NCI-H82 (cell line): Measurements from ENCODE around the gene SHROOM3.

ENCODE experiments used
- DNase-seq: peaks from one replicate; lab custom pipeline; 2025; lab: John Stamatoyannopoulos, UW

SHROOM3 gene

DNA sequence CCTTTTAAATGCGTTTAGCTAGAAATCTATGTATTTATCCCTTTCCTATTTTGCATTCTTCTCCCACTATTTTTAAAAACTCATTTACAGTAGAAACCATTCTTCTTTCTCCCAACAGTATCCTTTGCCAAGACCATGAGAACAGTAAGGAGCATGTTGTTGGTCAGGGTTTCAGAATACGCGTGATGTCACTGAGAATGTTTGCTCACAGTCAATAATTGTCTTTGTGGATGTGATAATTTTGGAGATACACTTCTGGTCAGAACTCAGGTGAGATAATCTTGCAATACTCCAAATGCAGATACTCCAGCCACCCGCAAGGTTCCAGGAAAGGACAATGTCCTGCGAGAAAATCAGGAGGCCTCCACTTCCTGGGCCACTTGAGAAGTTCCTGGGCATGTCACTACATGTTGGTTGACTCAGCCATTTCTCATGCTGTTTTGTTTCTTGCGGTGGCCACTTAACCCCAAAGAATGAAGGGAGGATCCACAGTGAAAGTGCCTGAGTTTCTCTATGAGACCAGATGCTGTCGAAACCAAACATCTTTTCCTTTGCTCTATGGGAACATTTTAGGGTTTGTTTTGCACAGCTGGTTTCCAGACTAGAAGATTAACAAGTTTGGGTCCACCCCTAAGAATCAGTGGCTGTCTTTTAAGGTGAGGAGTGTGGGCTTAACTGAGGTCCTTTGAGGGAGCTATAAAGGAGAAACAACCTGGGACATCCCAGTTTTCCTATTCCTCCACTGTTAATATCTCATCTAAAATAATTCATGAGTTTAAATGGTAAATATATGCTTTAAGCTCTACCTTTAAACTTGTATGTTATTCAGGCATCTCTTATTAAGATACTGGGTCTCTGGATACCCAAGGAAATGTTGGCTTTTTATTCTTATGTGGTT lies 346.9 kb downstream of the SHROOM3 start:
- no peak for DNase-seq

- no peak for DNase-seq
Measured at GRCh38 chr4:76782837-76783236, 347.8 kb downstream of the SHROOM3 start.

DNA sequence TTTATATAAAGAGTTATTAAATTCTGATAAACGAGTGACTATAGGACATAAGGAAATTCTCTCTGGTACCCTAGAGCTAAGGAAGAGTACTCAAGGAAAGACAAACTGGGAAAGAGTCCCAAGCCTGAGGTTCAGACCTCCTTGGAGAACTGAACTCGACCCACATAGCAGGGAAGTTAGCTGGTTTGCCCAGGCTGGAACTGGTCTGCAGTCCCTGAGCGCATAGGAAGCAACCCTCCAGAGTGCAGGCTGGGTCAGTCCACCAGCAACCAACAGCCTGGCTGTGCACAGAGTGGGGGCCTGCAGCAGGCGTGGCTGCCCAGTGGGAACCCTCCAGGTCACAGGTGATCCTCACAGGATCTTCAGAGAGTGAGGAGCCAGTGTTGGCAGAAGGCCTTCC lies 348.8 kb downstream of the SHROOM3 start:
- no peak for DNase-seq

DNA sequence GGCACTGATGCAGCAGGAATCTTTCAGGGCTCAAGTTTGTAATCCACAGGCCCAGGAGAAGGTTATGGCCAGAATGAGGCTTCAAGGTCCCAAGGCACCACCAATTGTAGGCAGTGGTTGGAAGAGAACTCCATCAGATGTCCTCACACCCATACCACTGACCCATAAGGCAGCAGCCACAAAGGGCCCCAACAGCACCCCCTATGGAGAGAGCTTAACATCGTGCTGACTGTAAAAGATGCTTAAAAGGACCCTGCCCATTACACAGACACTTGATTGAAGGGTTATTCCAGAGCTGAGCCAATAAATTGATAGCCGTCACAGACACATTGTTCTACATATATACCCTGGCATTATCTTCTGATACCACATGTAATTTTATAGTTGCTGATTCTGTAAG lies 349.2 kb downstream of the SHROOM3 start:
- peak; percentile 10 for DNase-seq

GRCh38 chr4:76787898-76788297 lies 352.9 kb downstream of the SHROOM3 start:
- DNase-seq, result no peak

DNA sequence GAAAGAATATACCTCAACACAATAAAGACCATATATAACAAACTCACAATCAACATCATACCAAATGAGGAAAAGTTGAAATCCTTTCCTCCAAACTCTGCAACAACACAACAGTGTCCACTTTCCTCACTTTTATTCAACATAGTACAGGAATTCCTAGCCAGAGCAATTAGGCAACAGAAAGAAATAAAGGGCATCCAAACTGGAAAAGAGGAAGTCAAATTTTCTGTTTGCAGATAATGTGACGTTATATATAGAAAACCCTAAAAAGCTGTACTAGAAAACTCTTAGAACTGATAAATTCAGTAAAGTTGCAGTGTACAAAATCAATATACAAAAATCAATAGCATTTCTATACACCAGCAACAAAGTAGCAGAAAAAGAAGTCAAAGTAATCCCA lies 355.3 kb downstream of the SHROOM3 start:
- DNase-seq, result no peak

DNA sequence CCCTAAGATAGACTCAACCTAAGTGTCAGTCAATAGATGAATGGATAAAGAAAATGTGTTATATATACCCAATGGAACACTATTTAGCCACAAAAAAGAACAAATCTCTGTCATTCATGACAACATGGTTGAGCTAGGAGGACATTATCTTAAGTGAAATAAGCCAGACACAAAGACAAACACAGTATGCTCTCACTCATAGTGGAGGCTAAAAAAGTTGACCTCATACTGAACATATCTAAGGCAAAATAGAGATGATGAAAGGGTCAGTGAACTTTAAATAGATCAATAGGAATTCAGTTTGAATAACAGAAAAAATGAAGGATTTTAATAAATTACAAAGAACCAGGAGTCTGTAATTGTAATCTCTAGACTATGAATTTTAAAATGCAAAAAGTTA lies 356.4 kb downstream of the SHROOM3 start:
- DNase-seq, result no peak

DNA sequence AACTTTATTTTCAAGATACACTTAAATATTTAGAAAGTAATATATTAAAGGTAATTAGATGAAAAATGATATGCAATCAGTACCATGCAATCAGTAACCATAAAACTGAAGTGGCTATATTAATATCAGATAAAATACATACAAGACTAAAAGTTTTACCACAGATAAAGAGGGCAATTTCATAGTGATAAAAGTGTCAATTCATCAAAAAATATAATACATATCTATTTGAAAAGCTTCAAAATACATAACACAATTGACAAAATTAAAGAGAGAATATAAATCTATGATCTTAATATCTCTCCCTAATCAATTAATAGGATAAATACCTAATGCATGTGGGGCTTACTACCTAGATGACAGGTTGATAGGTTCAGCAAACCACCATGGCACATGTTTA lies 357.4 kb downstream of the SHROOM3 start:
- DNase-seq, result no peak

DNA sequence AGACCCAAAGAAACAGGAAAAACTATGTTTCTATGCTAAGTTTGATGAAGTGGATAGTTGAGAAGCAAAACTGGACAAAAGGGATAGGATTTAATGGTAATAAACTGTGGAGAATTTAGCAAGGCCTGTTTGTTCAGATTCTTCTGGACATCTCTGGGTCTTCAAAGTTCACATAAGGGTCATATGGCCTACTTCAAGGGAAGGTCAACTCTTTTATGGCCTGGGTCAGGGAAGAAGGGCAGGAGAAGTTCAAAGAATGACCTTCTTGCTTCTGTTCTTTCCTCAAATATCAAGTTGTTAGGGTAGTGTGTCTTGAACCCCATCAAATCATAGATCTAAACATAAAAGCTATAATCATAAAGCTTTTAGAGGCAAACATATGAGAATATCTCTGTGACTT lies 360.2 kb downstream of the SHROOM3 start:
- no peak for DNase-seq

DNA sequence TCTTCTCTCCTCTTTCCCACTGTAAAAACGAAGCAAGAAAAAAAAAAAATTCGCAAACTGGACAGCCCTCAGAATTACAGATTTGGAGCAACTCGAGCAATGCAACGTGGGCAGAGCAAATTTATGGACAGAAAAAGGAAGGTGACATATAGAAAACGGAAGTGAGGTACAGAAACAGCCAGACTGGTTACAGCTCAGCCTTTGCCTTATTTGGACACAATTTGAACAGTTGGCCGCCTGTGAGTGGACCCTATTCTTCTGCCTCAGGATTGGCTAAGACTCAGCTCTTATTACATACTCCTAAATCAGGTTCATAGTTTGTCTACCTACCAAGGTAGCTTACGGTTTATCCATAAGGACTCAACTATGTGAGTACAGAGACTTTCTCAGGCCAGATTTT lies 364.1 kb downstream of the SHROOM3 start:
- DNase-seq, result no peak

GRCh38 chr4:76799718-76800117 lies 364.7 kb downstream of the SHROOM3 start:
- DNase-seq, result no peak

DNA sequence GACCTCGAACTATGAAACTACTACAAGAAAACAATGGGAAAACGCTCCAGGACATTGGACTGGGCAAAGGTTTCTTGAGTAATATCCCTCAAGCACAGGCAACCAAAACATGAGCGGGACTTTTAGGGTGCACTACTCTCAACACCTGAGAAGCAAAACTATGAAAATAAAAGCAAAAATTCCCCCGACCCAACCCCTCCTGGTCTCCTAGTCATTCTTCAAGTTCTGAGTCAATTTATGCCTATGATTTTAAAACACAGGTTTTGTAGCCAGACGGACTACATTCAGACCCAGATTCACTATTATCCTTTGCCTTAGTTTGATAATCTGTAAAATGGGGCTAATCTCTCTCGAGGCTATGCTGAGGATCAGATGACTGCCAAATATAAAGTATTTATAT lies 365.9 kb downstream of the SHROOM3 start:
- DNase-seq, result no peak

GRCh38 chr4:76801621-76802235 lies 366.7 kb downstream of the SHROOM3 start:
- no peak for DNase-seq

- no peak for DNase-seq
Measured at GRCh38 chr4:76802236-76803021, 367.4 kb downstream of the SHROOM3 start.

- DNase-seq, result no peak
Measured at GRCh38 chr4:76803522-76803921, 368.5 kb downstream of the SHROOM3 start.

GRCh38 chr4:76804096-76804495 lies 369.1 kb downstream of the SHROOM3 start:
- no peak for DNase-seq

GRCh38 chr4:76806346-76806745 lies 371.3 kb downstream of the SHROOM3 start:
- no peak for DNase-seq

DNA sequence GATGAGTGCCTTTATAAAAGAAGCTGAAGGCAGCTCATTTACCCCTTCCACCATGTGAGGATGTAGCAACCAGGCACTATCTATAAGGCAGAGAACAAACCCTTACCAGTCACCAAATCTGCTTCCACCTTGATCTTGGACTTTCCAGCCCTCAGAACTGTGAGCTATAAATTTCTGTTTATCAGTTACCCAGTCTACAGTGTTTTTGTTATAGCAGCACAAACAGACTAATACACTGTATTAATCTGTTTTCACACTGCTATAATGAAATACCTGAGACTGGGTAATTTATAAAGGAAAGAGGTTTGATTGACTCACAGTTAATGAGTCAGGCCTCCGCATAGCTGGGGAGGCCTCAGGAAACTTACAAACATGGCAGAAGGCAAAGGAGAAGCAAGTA lies 371.7 kb downstream of the SHROOM3 start:
- DNase-seq, result no peak

GRCh38 chr4:76809594-76810305 lies 374.7 kb downstream of the SHROOM3 start:
- no peak for DNase-seq

- no peak for DNase-seq
Measured at GRCh38 chr4:76811604-76812412, 376.8 kb downstream of the SHROOM3 start.

GRCh38 chr4:76813070-76813469 lies 378.0 kb downstream of the SHROOM3 start:
- DNase-seq, result no peak
